B cell (primary cell): Measurements from ENCODE around the gene TANC1. TPM values are rescaled to one million over a fixed set of nuclear protein-coding genes. Genes with fewer than 3 reads are reported as not detected.

Source experiments
- ATAC-seq: fragments of 200-7000 bp; cut with Tn5 transposase; one replicate; pipeline ENCODE4 v1.10.0; 2021; ENCODE audit warnings: low read depth, mild to moderate bottlenecking, moderate number of reproducible peaks, moderate library complexity
- CTCF ChIA-PET: fragments of 350-600 bp; sonication (Branson Sonifier 250); formaldehyde crosslinking; loops from one replicate; lab custom pipeline; 2021; ENCODE audit warnings: antibody characterized with exemption, inconsistent platforms; lab: Charles Lee
- POLR2A ChIA-PET: fragments of 350-600 bp; sonication (Branson Sonifier 250); formaldehyde crosslinking; loops from one replicate; lab custom pipeline; 2021; ENCODE audit warnings: antibody characterized with exemption; lab: Charles Lee
- DNase-seq: peaks from one replicate; pipeline ENCODE4 v3.0.0; 2013
- H2AFZ ChIP-seq: 2 replicates; pipeline ENCODE4 v1.6.1; 2012; ENCODE audit warnings: mild to moderate bottlenecking, low read depth, low read length; ENCODE audit not compliant: insufficient read depth, poor library complexity, severe bottlenecking
- H3K27ac ChIP-seq, 2 donors: 1 replicate in 1 of 2; 2 replicates in 1 of 2; pipeline ENCODE4 v1.5.1; 2012 to 2013; ENCODE audit warnings: low read length in 2 of 2, mild to moderate bottlenecking in 2 of 2, moderate library complexity in 1 of 2
- H3K27me3 ChIP-seq, 4 experiments: fragments of 200-600 bp in 1 of 4; sonication (generic) in 1 of 4; replicated peaks in 1 of 4; 1 replicate in 2 of 4; 2 replicates in 2 of 4; pipeline versions ENCODE4 v1.6.1 to v1.7.0; 2013 to 2016; ENCODE audit warnings: low read length in 3 of 4, mild to moderate bottlenecking in 2 of 4, mixed read lengths in 1 of 4, moderate library complexity in 1 of 4; ENCODE audit not compliant: insufficient read depth in 4 of 4, control insufficient read depth in 3 of 4; ENCODE audit errors: control extremely low read depth in 1 of 4
- H3K36me3 ChIP-seq, 2 experiments: replicated peaks in 1 of 2; 1 replicate in 1 of 2; 2 replicates in 1 of 2; pipeline versions ENCODE4 v1.6.1 to v1.7.1; 2013; ENCODE audit warnings: low read length in 1 of 2; ENCODE audit not compliant: insufficient read depth in 2 of 2, control insufficient read depth in 1 of 2; ENCODE audit errors: control extremely low read depth in 1 of 2, extremely low read depth in 1 of 2
- H3K4me1 ChIP-seq, 2 donors: fragments of 200-600 bp in 1 of 2; sonication (generic) in 1 of 2; 1 replicate in 1 of 2; 2 replicates in 1 of 2; pipeline versions ENCODE4 v1.5.1 to v1.6.1; 2013 to 2017; ENCODE audit warnings: low read length in 2 of 2; ENCODE audit not compliant: control insufficient read depth in 2 of 2, insufficient read depth in 2 of 2
- H3K4me2 ChIP-seq: replicated peaks from 2 replicates; pipeline ENCODE3; 2012; ENCODE audit warnings: mild to moderate bottlenecking, low read depth, low read length; ENCODE audit not compliant: poor library complexity, severe bottlenecking
- H3K4me3 ChIP-seq, 5 experiments: fragments of 200-600 bp in 1 of 5; sonication (generic) in 1 of 5; 1 replicate in 3 of 5; 2 replicates in 2 of 5; pipeline versions ENCODE4 v1.5.1 to v1.7.0; 2011 to 2016; ENCODE audit warnings: low read length in 4 of 5, mild to moderate bottlenecking in 4 of 5, low read depth in 2 of 5, control low read depth in 1 of 5, moderate library complexity in 1 of 5; ENCODE audit not compliant: insufficient read depth in 1 of 5; ENCODE audit errors: control extremely low read depth in 1 of 5, extremely low read depth in 1 of 5
- H3K79me2 ChIP-seq: fragments of 200-600 bp; sonication (generic); one replicate; pipeline ENCODE4 v1.6.0; 2016; ENCODE audit warnings: low read length; ENCODE audit not compliant: control insufficient read depth, insufficient read depth
- H3K9ac ChIP-seq: fragments of 200-600 bp; sonication (generic); 2 replicates; pipeline ENCODE4 v1.6.1; 2017; ENCODE audit warnings: mild to moderate bottlenecking, low read length, moderate library complexity
- H3K9me3 ChIP-seq, 3 donors: one replicate each; pipeline versions ENCODE4 v1.6.1 to v1.7.1; 2013; ENCODE audit warnings: low read length in 2 of 3; ENCODE audit not compliant: control insufficient read depth in 2 of 3, insufficient read depth in 1 of 3; ENCODE audit errors: control extremely low read depth in 1 of 3
- H4K20me1 ChIP-seq: 2 replicates; pipeline ENCODE4 v1.6.0; 2012; ENCODE audit warnings: mild to moderate bottlenecking, low read length; ENCODE audit not compliant: insufficient read depth, control insufficient read depth, poor library complexity, severe bottlenecking
- H3K27ac Mint-ChIP-seq: one replicate; pipeline ENCODE4 v1.8.0; 2021; ENCODE audit warnings: mixed read lengths
- H3K27me3 Mint-ChIP-seq: one replicate; pipeline ENCODE4 v1.8.0; 2021; ENCODE audit warnings: mixed read lengths
- H3K4me1 Mint-ChIP-seq: one replicate; pipeline ENCODE4 v1.8.0; 2021; ENCODE audit warnings: mixed read lengths
- H3K4me3 Mint-ChIP-seq: one replicate; pipeline ENCODE4 v1.8.0; 2021; ENCODE audit warnings: mixed read lengths
- H3K9me3 Mint-ChIP-seq: one replicate; pipeline ENCODE4 v1.8.0; 2022; ENCODE audit warnings: mixed read lengths; ENCODE audit not compliant: insufficient read depth
- CTCF ChIP-seq: fragments of 200-600 bp; IDR thresholded peaks from one replicate; pipeline ENCODE4 v1.8.0; 2022; ENCODE audit warnings: antibody characterized with exemption, mild to moderate bottlenecking
- EZH2 ChIP-seq: IDR thresholded peaks from 2 replicates; pipeline ENCODE4 v1.6.1; 2012; ENCODE audit warnings: borderline replicate concordance, low read depth, mild to moderate bottlenecking, moderate library complexity, low read length; ENCODE audit not compliant: insufficient read depth, poor library complexity, severe bottlenecking
- WGBS: methylation state at CpG from one replicate; pipeline ENCODE4 v1.1.5; 2013; ENCODE audit warnings: missing lambda C conversion rate; ENCODE audit not compliant: insufficient coverage; 5-methylcytosine and 5-hydroxymethylcytosine counted together
- intact Hi-C: fragments of 100-400 bp; cut with micrococcal nuclease; formaldehyde crosslinking; loops from one replicate; pipeline ENCODE4 v1.10.0; 2022
- polyA plus RNA-seq: library from polyadenylated mRNA; depleted of rRNA; stranded (reverse); fragments of >200 nt; gene quantifications from 2 replicates; pipeline ENCODE4 v1.2.3, GENCODE V29; 2012
- total RNA-seq, 2 donors: library from RNA; stranded (reverse); fragments of 120-200 nt in 1 of 2; gene quantifications; 1 replicate in 1 of 2; 2 replicates in 1 of 2; pipeline versions ENCODE4 v1.2.3 to v1.2.4, GENCODE V29; 2013 to 2022

Gene TANC1
- total and polyA plus RNA-seq, 2 donors (not counting 1 experiment from before 2014, with no cell fraction given): 0.13 TPM; not detected in 1

GRCh38 chr2:159144776-159145614, 176.6 kb downstream of the TANC1 start:
- intact Hi-C loops: no loop called here
- H3K9me3 Mint-ChIP-seq: no peaks in the 10 kb centered on the region
- H3K36me3 ChIP-seq: no peaks in the 10 kb centered on the region
- H3K79me2 ChIP-seq: no peaks in the 10 kb centered on the region
- H3K27ac Mint-ChIP-seq: no peak overlapping the region
- no peaks in the 10 kb centered on the region for H4K20me1 ChIP-seq
- TF ChIP-seq CTCF (no peak), EZH2 (no peak)
- ATAC-seq (no peak), DNase-seq (no peak)
- H3K27ac ChIP-seq: no peak overlapping the region
- H3K4me3 Mint-ChIP-seq: no peak overlapping the region
- peaks cover 0 to 9% (median under 1%) of the 10 kb centered on the region in 4 experiments for H3K27me3 ChIP-seq
- CTCF ChIA-PET: no interaction called here
- peaks cover 29% of the 10 kb centered on the region for H3K27me3 Mint-ChIP-seq
- POLR2A ChIA-PET: no interaction called here
- WGBS: 96% methylated on average over 3 of the region's 9 CpGs
- no peak overlapping the region for H3K4me3 ChIP-seq
- H3K9ac ChIP-seq: no peak overlapping the region
- H2AFZ ChIP-seq: no peak overlapping the region
- H3K4me2 ChIP-seq: no peak overlapping the region
- peaks cover 2% of the 10 kb centered on the region for H3K4me1 Mint-ChIP-seq
- H3K9me3 ChIP-seq: no peaks in the 10 kb centered on the region
- peaks cover 0 to 3% of the 10 kb centered on the region in 2 donors for H3K4me1 ChIP-seq

GRCh38 chr2:159145745-159146354, 177.4 kb downstream of the TANC1 start:
- no peak overlapping the region for H2AFZ ChIP-seq
- no peak overlapping the region for H3K4me3 Mint-ChIP-seq
- no peak overlapping the region for H3K9ac ChIP-seq
- H3K9me3 Mint-ChIP-seq: no peaks in the 10 kb centered on the region
- peaks cover 0 to 3% of the 10 kb centered on the region in 2 donors for H3K4me1 ChIP-seq
- no peak overlapping the region for H3K4me3 ChIP-seq
- ChIA-PET CTCF (no interaction called here), POLR2A (no interaction called here)
- no peaks in the 10 kb centered on the region for H3K79me2 ChIP-seq
- H4K20me1 ChIP-seq: no peaks in the 10 kb centered on the region
- no peak for TF ChIP-seq CTCF
- no peak for TF ChIP-seq EZH2
- DNase-seq (no peak), ATAC-seq (no peak)
- no peaks in the 10 kb centered on the region for H3K9me3 ChIP-seq
- no peaks in the 10 kb centered on the region for H3K36me3 ChIP-seq
- H3K27me3 ChIP-seq: peaks cover 0 to 9% (median under 1%) of the 10 kb centered on the region in 4 experiments
- peaks cover 2% of the 10 kb centered on the region for H3K4me1 Mint-ChIP-seq
- no peak overlapping the region for H3K27ac Mint-ChIP-seq
- WGBS: no CpG with 5 or more reads among the region's 5 CpGs
- intact Hi-C loops: no loop called here
- no peak overlapping the region for H3K4me2 ChIP-seq
- peaks cover 28% of the 10 kb centered on the region for H3K27me3 Mint-ChIP-seq
- no peak overlapping the region for H3K27ac ChIP-seq
